IMR-90 (cell line): ENCODE results near the gene SYNM. TPM values are rescaled to one million over a fixed set of nuclear protein-coding genes. Genes with fewer than 3 reads are reported as not detected.

Source experiments
- ATAC-seq: fragments of 200-7000 bp; cut with Tn5 transposase; 2 replicates; pipeline ENCODE4 v1.9.1; 2020; ENCODE audit warnings: low read depth, mild to moderate bottlenecking, moderate library complexity
- BruUV-seq: library from RNA; stranded (reverse); fragments of 400-500 nt; replicated peaks from 2 replicates; lab custom pipeline; 2021; lab: Mats Ljungman, UMichigan
- CTCF ChIA-PET: fragments of 300-600 bp; formaldehyde crosslinking; extraction: SDS; loops from one replicate; lab custom pipeline; 2021; ENCODE audit warnings: antibody characterized with exemption; lab: Yijun Ruan, JAX
- POLR2A ChIA-PET: fragments of 300-600 bp; sonication (Branson Sonifier 250); formaldehyde crosslinking; loops from one replicate; lab custom pipeline; 2022; ENCODE audit warnings: antibody characterized with exemption; ENCODE audit not compliant: unreplicated experiment; lab: Charles Lee
- DNase-seq: peaks from one replicate; pipeline ENCODE4 v3.0.0; 2013
- H2AFZ ChIP-seq: replicated peaks from 2 replicates; pipeline ENCODE3; 2013; ENCODE audit warnings: low read length, mild to moderate bottlenecking; ENCODE audit not compliant: poor library complexity
- H2AK5ac ChIP-seq: 2 replicates; pipeline ENCODE4 v1.6.1; 2013; ENCODE audit warnings: low read depth, low read length, inconsistent platforms
- H2AK9ac ChIP-seq: replicated peaks from 2 replicates; pipeline ENCODE3; 2013; ENCODE audit warnings: mild to moderate bottlenecking, low read depth, low read length, moderate library complexity; ENCODE audit not compliant: poor library complexity
- H2BK120ac ChIP-seq: 2 replicates; pipeline ENCODE4 v1.6.1; 2013; ENCODE audit warnings: low read depth, low read length, inconsistent platforms
- H2BK15ac ChIP-seq: 3 replicates; pipeline ENCODE4 v1.6.1; 2013; ENCODE audit warnings: low read depth, low read length, inconsistent platforms
- H2BK20ac ChIP-seq: 2 replicates; pipeline ENCODE4 v1.6.1; 2013; ENCODE audit warnings: low read depth, mild to moderate bottlenecking, inconsistent platforms, low read length, moderate library complexity
- H2BK5ac ChIP-seq: 2 replicates; pipeline ENCODE4 v1.6.1; 2013; ENCODE audit warnings: mild to moderate bottlenecking, low read depth, low read length, inconsistent platforms; ENCODE audit not compliant: poor library complexity, severe bottlenecking
- H3K14ac ChIP-seq: replicated peaks from 2 replicates; pipeline ENCODE4 v1.6.1; 2013; ENCODE audit warnings: low read depth, low read length, inconsistent platforms
- H3K18ac ChIP-seq: 2 replicates; pipeline ENCODE4 v1.6.1; 2013; ENCODE audit warnings: low read depth, low read length, control low read depth
- H3K23ac ChIP-seq: 2 replicates; pipeline ENCODE4 v1.6.1; 2013; ENCODE audit warnings: low read depth, low read length, inconsistent platforms
- H3K27ac ChIP-seq: 2 replicates; pipeline ENCODE4 v1.5.1; 2013; ENCODE audit warnings: mild to moderate bottlenecking, control low read depth, low read length; ENCODE audit not compliant: insufficient read depth
- H3K27me3 ChIP-seq: 2 replicates; pipeline ENCODE4 v1.6.1; 2013; ENCODE audit warnings: low read length; ENCODE audit not compliant: control insufficient read depth, insufficient read depth
- H3K36me3 ChIP-seq: 2 replicates; pipeline ENCODE4 v1.6.1; 2013; ENCODE audit warnings: low read length, mixed read lengths; ENCODE audit not compliant: control insufficient read depth, insufficient read depth
- H3K4ac ChIP-seq: 2 replicates; pipeline ENCODE4 v1.6.1; 2013; ENCODE audit warnings: low read depth, low read length, inconsistent platforms
- H3K4me1 ChIP-seq: 2 replicates; pipeline ENCODE4 v1.6.1; 2013; ENCODE audit warnings: low read length, mixed read lengths; ENCODE audit not compliant: control insufficient read depth, insufficient read depth
- H3K4me2 ChIP-seq: 2 replicates; pipeline ENCODE4 v1.6.1; 2013; ENCODE audit warnings: low read depth, mild to moderate bottlenecking, control low read depth, low read length, moderate library complexity
- H3K4me3 ChIP-seq: 2 replicates; pipeline ENCODE4 v1.5.1; 2013; ENCODE audit warnings: low read depth, mild to moderate bottlenecking, control low read depth, low read length, moderate library complexity; ENCODE audit not compliant: insufficient read depth
- H3K56ac ChIP-seq: 2 replicates; pipeline ENCODE4 v1.6.1; 2013; ENCODE audit warnings: low read length, inconsistent platforms; ENCODE audit not compliant: insufficient read depth; ENCODE audit errors: extremely low read depth
- H3K79me1 ChIP-seq, 2 experiments: 2 replicates each; pipeline ENCODE4 v1.6.1; 2013; ENCODE audit warnings: low read length in 2 of 2, inconsistent platforms in 1 of 2, low read depth in 1 of 2
- H3K9ac ChIP-seq: 2 replicates; pipeline ENCODE4 v1.6.1; 2013; ENCODE audit warnings: low read depth, low read length, control low read depth
- H3K9me1 ChIP-seq: 2 replicates; pipeline ENCODE4 v1.6.1; 2013; ENCODE audit warnings: low read length, inconsistent platforms; ENCODE audit not compliant: insufficient read depth
- H3K9me3 ChIP-seq: 2 replicates; pipeline ENCODE4 v1.6.1; 2013; ENCODE audit warnings: low read length; ENCODE audit not compliant: control insufficient read depth, insufficient read depth
- H4K20me1 ChIP-seq: 2 replicates; pipeline ENCODE4 v1.6.1; 2013; ENCODE audit warnings: low read length, inconsistent platforms; ENCODE audit not compliant: insufficient read depth
- H4K5ac ChIP-seq: 2 replicates; pipeline ENCODE4 v1.6.1; 2013; ENCODE audit warnings: mild to moderate bottlenecking, low read depth, low read length, control low read depth
- H4K8ac ChIP-seq, 2 experiments: 2 replicates each; pipeline ENCODE4 v1.6.1; 2013; ENCODE audit warnings: low read depth in 2 of 2, low read length in 2 of 2, control low read depth in 1 of 2, inconsistent platforms in 1 of 2
- H4K91ac ChIP-seq: 2 replicates; pipeline ENCODE4 v1.6.1; 2013; ENCODE audit warnings: low read depth, low read length, inconsistent platforms; ENCODE audit not compliant: insufficient read depth
- BHLHE40 ChIP-seq: fragments of 150-350 bp; IDR thresholded peaks from 2 replicates; pipeline ENCODE4 v1.6.1; 2016; ENCODE audit warnings: mild to moderate bottlenecking, low read depth, low read length
- CEBPB ChIP-seq: IDR thresholded peaks from 2 replicates; pipeline ENCODE4 v1.6.1; 2012; ENCODE audit warnings: low read depth, low read length, improper control_type of control experiment
- CHD1 ChIP-seq: IDR thresholded peaks from 2 replicates; pipeline ENCODE4 v1.6.1; 2012; ENCODE audit warnings: low read depth, low read length, improper control_type of control experiment
- CTCF ChIP-seq: conservative IDR thresholded peaks from 2 replicates; pipeline ENCODE4 v1.5.1; 2012; ENCODE audit warnings: mild to moderate bottlenecking, low read depth, low read length, improper control_type of control experiment
- ELK1 ChIP-seq: fragments of 150-350 bp; IDR thresholded peaks from 2 replicates; pipeline ENCODE4 v1.6.1; 2016; ENCODE audit warnings: low read depth, mild to moderate bottlenecking, low read length, moderate library complexity, borderline replicate concordance
- FOS ChIP-seq: fragments of 150-350 bp; IDR thresholded peaks from 2 replicates; pipeline ENCODE4 v1.6.1; 2016; ENCODE audit warnings: low read depth, low read length
- MAFK ChIP-seq: IDR thresholded peaks from 2 replicates; pipeline ENCODE4 v1.6.1; 2012; ENCODE audit warnings: low read depth, low read length, improper control_type of control experiment
- MAZ ChIP-seq: IDR thresholded peaks from 2 replicates; pipeline ENCODE4 v1.6.1; 2012; ENCODE audit warnings: low read depth, mild to moderate bottlenecking, low read length, improper control_type of control experiment, moderate library complexity, borderline replicate concordance
- MXI1 ChIP-seq: IDR thresholded peaks from 2 replicates; pipeline ENCODE4 v1.6.1; 2012; ENCODE audit warnings: low read depth, mild to moderate bottlenecking, low read length, moderate library complexity, borderline replicate concordance
- NFE2L2 ChIP-seq: fragments of 150-350 bp; IDR thresholded peaks from 2 replicates; pipeline ENCODE4 v1.6.1; 2016; ENCODE audit warnings: low read depth, mild to moderate bottlenecking, low read length
- POLR2A ChIP-seq: IDR thresholded peaks from 2 replicates; pipeline ENCODE4 v1.6.1; 2012; ENCODE audit warnings: mild to moderate bottlenecking, low read depth, low read length
- RAD21 ChIP-seq: IDR thresholded peaks from 2 replicates; pipeline ENCODE4 v1.6.1; 2012; ENCODE audit warnings: low read length, improper control_type of control experiment
- RCOR1 ChIP-seq: IDR thresholded peaks from 2 replicates; pipeline ENCODE4 v1.6.1; 2012; ENCODE audit warnings: mild to moderate bottlenecking, low read length, improper control_type of control experiment; ENCODE audit not compliant: insufficient replicate concordance
- RFX5 ChIP-seq: IDR thresholded peaks from 2 replicates; pipeline ENCODE4 v1.8.0; 2012; ENCODE audit warnings: low read depth, mild to moderate bottlenecking, low read length, moderate library complexity
- SMC3 ChIP-seq: fragments of 150-350 bp; IDR thresholded peaks from 2 replicates; pipeline ENCODE4 v1.6.1; 2016; ENCODE audit warnings: low read depth, mild to moderate bottlenecking, antibody characterized with exemption, low read length, moderate library complexity
- USF2 ChIP-seq: fragments of 150-350 bp; IDR thresholded peaks from 2 replicates; pipeline ENCODE4 v1.6.1; 2017; ENCODE audit warnings: mild to moderate bottlenecking, antibody characterized with exemption, low read length, low read depth
- WGBS, 2 experiments: methylation state at CpG; one replicate each; pipeline versions ENCODE4 v1.1.5 to v1.1.7; 2013; ENCODE audit warnings: missing lambda C conversion rate in 2 of 2; ENCODE audit not compliant: insufficient read length in 1 of 2; ENCODE audit errors: extremely low coverage in 2 of 2; 5-methylcytosine and 5-hydroxymethylcytosine counted together
- dilution Hi-C: fragments of 300-500 bp; cut with HindIII; formaldehyde crosslinking; loops from one replicate; pipeline ENCODE4 v1.14.3; 2018; ENCODE audit warnings: low sequenced_read_pairs; ENCODE audit not compliant: unreplicated experiment
- in situ Hi-C: fragments of 300-500 bp; cut with MboI; formaldehyde crosslinking; loops from 3 replicates; pipeline ENCODE4 v1.14.3; 2019; ENCODE audit warnings: low sequenced_read_pairs, inconsistent platforms, mixed read lengths
- intact Hi-C: fragments of 100-400 bp; cut with micrococcal nuclease; formaldehyde crosslinking; loops from 2 replicates; pipeline ENCODE4 v1.10.0; 2022
- polyA plus RNA-seq, 3 experiments: library from polyadenylated mRNA; depleted of rRNA; stranded (reverse); fragments of >200 nt; gene quantifications; 2 replicates each; pipeline ENCODE4 v1.2.3, GENCODE V29; 2012; ENCODE audit warnings: low replicate concordance in 1 of 3
- total RNA-seq: library from RNA; depleted of rRNA; stranded (reverse); fragments of >200 nt; gene quantifications from 2 replicates; pipeline ENCODE4 v1.2.3, GENCODE V29; 2012

The SYNM gene
- total and polyA plus RNA-seq, 2 of the 4 experiments (the other 2 are of a cell fraction): 2.1 to 3.4 TPM

GRCh38 chr15:99132122-99132521, 27.2 kb downstream of the SYNM start:
- no peak overlapping the region for H2BK5ac ChIP-seq
- ATAC-seq: no peak
- H4K20me1 ChIP-seq: peaks cover 4% of the 10 kb centered on the region; the same call in 1 of the 2 replicates
- H3K4me3 ChIP-seq: no peak overlapping the region
- H3K14ac ChIP-seq: no peak overlapping the region
- in situ Hi-C loops: no loop called here
- H2AK9ac ChIP-seq: no peak overlapping the region
- no peaks in the 10 kb centered on the region for H3K27me3 ChIP-seq
- ChIA-PET CTCF (no interaction called here), POLR2A (no interaction called here)
- H3K18ac ChIP-seq: no peak overlapping the region
- H3K27ac ChIP-seq: no peak overlapping the region
- H3K56ac ChIP-seq: no peak overlapping the region
- no peak for DNase-seq
- 94% methylated on average over 4 of the region's 4 CpGs; no CpG with 5 or more reads in 1 of the 2 experiments for WGBS, 2 experiments
- H3K79me1 ChIP-seq: peaks cover 0 to 28% of the 10 kb centered on the region in 2 experiments; a peak in 2 of 4 replicates
- intact Hi-C loops: no loop called here
- H2BK120ac ChIP-seq: no peak overlapping the region
- H2BK15ac ChIP-seq: no peak overlapping the region
- H3K4me2 ChIP-seq: no peak overlapping the region
- H2AFZ ChIP-seq: no peak overlapping the region
- no peak overlapping the region for H2BK20ac ChIP-seq
- H4K5ac ChIP-seq: no peak overlapping the region
- no peak overlapping the region for H4K91ac ChIP-seq
- peaks cover 12% of the 10 kb centered on the region for H3K36me3 ChIP-seq
- H3K4ac ChIP-seq: no peak overlapping the region
- H3K23ac ChIP-seq: no peak overlapping the region
- H3K9ac ChIP-seq: no peak overlapping the region
- H3K9me1 ChIP-seq: peaks cover 26% of the 10 kb centered on the region
- TF ChIP-seq RCOR1: no peak
- no peak for TF ChIP-seq SMC3
- TF ChIP-seq MAFK: no peak
- TF ChIP-seq MAZ: no peak
- TF ChIP-seq USF2: no peak
- no peak for TF ChIP-seq CHD1
- no peak for TF ChIP-seq POLR2A
- no peak for TF ChIP-seq RFX5
- TF ChIP-seq NFE2L2: no peak
- no peak for TF ChIP-seq MXI1
- no peak for TF ChIP-seq CTCF
- TF ChIP-seq RAD21: no peak
- TF ChIP-seq BHLHE40: no peak
- no peak for TF ChIP-seq FOS
- no peak for TF ChIP-seq CEBPB
- no peak for TF ChIP-seq ELK1
- BruUV-seq: no TSS peak
- H2AK5ac ChIP-seq: no peak overlapping the region
- peaks cover 5% of the 10 kb centered on the region for H3K4me1 ChIP-seq
- no peaks in the 10 kb centered on the region for H3K9me3 ChIP-seq
- dilution Hi-C loops: no loop called here
- no peak overlapping the region for H4K8ac ChIP-seq
